Caki2 (cell line): ENCODE results near the gene NADK. TPM values are rescaled to one million over a fixed set of nuclear protein-coding genes. Genes with fewer than 3 reads are reported as not detected.

Source experiments
- DNase-seq: peaks from one replicate; pipeline ENCODE4 v3.0.0-alpha.2; 2015; ENCODE audit warnings: low read depth
- in situ Hi-C: cut with HindIII; loops from 2 replicates; pipeline ENCODE4 v1.10.0; 2016; ENCODE audit warnings: low sequenced_read_pairs, low pct_unique_long_range_greater_than_20kb, mixed read lengths
- total RNA-seq: library from RNA; depleted of rRNA; stranded (reverse); fragments of >200 nt; shearing (Covaris generic); gene quantifications from 2 replicates; pipeline ENCODE4 v1.2.3, GENCODE V29; 2014; ENCODE audit warnings: low replicate concordance

The NADK gene
- total RNA-seq, 1 experiment from 2014 or later = 82.9 TPM

- in situ Hi-C loops = no loop called here
- DNase-seq = no peak
Observed at GRCh38 chr1:1775327-1776226, 2.7 kb downstream of the NADK start.

DNA sequence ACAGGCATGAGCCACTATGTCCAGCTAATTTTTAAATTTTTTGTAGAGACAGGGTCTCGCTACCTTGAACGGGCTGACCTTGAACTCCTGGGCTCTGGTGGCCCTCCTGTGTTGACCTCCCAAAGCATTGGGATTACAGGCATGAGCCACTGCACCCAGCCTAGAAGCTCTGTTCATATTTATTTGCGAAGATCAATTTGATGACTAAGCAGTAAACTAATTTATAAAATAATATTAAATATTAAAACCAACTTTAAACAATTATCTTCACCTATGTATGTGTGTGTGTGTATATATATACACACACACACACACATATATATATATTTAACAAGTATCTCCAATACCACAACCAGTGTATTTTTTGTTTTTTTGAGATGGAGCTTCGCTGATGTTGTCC lies 4.4 kb downstream of the NADK start:
- in situ Hi-C loops = no loop called here
- DNase-seq = no peak

GRCh38 chr1:1771096-1771495 lies 7.2 kb downstream of the NADK start:
- DNase-seq = no peak
- in situ Hi-C loops = no loop called here

GRCh38 chr1:1770102-1770501 lies 8.2 kb downstream of the NADK start:
- no peak for DNase-seq
- in situ Hi-C loops = no loop called here

DNA sequence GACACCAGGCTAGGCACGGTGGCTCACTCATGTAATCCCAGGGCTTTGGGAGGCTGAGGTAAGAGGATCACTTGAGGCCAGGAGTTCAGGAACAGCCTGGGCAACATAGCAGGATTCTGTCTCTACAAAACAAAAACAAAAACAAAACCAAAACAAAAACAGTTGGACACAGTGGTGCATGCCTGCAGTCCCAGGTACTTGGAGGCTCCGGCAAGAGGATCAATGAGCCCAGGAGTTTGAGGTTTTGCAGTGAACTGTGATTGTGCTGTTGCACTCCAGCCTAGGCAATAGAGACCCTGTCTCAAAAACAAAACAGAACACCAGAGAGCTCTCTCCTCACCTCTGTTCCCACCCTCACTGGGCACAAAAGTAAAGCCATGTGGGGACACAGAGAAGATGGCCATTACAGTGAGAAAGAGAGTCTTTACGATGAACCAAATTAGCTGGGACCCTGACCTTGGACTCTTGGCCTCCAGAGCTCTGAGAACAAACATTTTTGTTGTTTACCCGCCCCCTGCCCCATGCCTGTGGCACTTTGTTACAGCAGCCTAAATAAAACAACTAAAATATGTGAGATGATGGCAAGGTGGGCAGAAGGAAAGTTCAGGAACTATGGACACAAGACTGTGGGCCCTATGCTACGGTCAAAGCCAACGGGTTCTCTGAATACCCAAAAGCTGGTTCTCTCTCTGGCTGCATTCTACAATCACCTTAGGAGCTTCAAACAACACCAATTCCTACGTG lies 9.8 kb downstream of the NADK start:
- in situ Hi-C loops = no loop called here
- no peak for DNase-seq

DNA sequence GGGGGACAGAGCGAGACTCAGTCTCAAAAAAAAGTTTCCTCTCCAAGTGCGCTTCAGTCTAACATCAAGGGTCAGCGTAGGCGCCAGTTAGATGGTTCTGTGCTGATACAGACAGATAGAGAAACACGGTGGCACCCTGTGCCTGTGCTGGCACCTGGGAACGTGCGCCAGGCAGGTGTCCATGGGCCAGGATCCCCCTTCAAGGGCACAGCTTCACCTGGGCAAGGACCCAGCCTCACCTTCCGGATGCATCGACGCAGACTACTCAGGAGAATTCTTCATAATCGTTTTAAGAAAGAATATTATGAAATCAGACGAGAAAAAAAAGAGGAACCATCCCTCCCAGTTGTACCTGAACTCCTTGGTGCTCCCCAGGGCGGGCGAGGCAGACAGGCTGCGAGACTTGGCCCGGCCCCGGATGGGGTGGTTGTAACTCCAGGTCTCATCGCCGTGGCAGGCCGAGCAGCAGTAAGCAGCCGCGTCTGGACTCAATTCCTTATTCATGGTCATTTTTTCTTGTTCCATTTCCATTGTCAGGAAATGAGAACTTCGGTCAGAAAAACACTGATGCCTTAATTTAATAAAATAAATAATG lies 13.3 kb downstream of the NADK start:
- in situ Hi-C loops = no loop called here
- DNase-seq = no peak

- in situ Hi-C loops = no loop called here
- no peak for DNase-seq
Observed at GRCh38 chr1:1763657-1764621, 14.3 kb downstream of the NADK start.

- in situ Hi-C loops = no loop called here
- DNase-seq = no peak
Observed at GRCh38 chr1:1761504-1762376, 16.5 kb downstream of the NADK start.

- DNase-seq = peak; percentile 29
- in situ Hi-C loops = no loop called here
Observed at GRCh38 chr1:1760715-1761114, 17.6 kb downstream of the NADK start.

GRCh38 chr1:1760345-1760650 lies 18.0 kb downstream of the NADK start:
- DNase-seq = no peak
- in situ Hi-C loops = no loop called here

- in situ Hi-C loops = no loop called here
- peak; percentile 42 for DNase-seq
Observed at GRCh38 chr1:1759456-1760344, 18.6 kb downstream of the NADK start.

DNA sequence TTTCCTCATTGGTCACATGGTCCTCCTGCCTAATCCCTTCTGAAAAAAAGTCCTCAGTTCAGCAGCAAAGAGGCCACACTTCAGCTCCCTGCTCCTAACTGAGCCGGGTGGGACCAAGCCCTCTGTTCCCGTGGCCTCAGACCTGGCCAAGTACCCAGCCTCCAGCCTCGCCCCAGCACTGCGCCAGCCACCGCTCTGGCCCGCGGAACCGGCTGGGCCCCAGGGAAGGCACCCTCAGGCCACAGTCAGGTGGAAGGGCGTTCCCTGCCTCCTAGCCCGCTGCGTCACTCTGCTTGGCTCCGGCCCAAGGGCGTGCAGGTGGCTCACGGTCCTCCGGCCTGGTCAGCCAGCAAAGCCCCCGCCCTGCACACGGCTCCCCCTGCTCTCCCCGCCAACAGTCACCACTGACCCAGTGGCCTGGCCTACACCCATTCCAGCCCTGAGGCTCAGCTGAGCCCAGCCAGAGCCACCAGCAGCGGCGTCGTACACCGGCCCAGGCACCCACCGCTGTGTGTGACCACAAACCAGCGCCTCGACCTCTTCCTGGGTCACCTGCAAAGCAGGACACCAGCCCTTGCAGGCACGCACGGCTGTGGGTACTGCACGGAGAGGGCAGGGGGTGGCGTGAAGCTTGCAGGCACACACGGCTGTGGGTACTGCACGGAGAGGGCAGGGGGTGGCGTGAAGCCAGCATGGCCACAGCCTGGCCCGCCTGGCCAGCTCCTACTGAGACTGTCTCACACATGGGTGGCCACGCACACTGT lies 19.4 kb downstream of the NADK start:
- in situ Hi-C loops = no loop called here
- peak; percentile 96 for DNase-seq

DNA sequence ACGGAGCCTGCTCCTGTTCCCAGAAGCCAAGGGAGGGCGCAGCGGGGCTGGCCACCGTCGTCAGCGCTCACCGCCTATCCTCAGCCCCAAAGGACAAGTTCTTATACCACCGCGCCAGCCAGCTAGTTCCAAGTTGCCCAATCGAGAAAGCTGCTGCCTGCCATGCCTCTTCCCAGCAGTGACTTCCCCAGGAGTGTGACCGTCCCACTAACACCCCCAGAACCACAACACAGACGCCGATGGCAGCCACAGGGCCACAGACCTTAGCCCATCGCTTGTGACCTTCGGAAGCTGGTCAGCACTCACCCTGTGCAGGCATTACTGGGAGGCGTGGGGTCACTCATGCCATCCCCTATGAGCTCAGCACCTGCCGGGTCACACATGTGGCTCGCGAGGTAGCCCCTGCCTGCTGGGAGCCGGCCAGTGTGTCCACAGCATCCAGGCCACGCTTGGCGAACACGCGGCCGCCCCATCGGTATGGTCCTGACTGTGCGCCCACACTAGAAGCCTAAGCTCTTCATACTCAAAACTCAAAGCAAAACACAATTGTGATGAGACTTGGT lies 20.1 kb downstream of the NADK start:
- no peak for DNase-seq
- in situ Hi-C loops = no loop called here

GRCh38 chr1:1757422-1758058 lies 20.7 kb downstream of the NADK start:
- no peak for DNase-seq
- in situ Hi-C loops = no loop called here
